Stimulated activated CD8-positive, alpha-beta memory T cell treated with anti-CD3 and anti-CD28 coated beads, Interleukin-7, amount 100 ng/mL, for 48 hours (primary cell): ENCODE measurements around the gene FYN.

Experiments used
- DNase-seq, 2 donors: peaks; one replicate each; pipeline ENCODE4 v3.0.0-alpha.2; 2020; ENCODE audit warnings: low read depth in 1 of 2; ENCODE audit errors: extremely low read depth in 1 of 2

Gene FYN

GRCh38 chr6:111615916-111616612, 257.2 kb downstream of the FYN start:
- DNase-seq, result no peak

- no peak for DNase-seq
These were observed 258.2 kb downstream of the FYN start for GRCh38 chr6:111614833-111615582.

GRCh38 chr6:111612379-111612778, 260.9 kb downstream of the FYN start:
- DNase-seq, result no peak

- no peak for DNase-seq
These were observed 262.6 kb downstream of the FYN start for GRCh38 chr6:111610548-111611172.
